Dermis microvascular lymphatic vessel endothelial cell (primary cell): ENCODE results near the gene EVI5L. TPM values are rescaled to one million over a fixed set of nuclear protein-coding genes. Genes with fewer than 3 reads are reported as not detected.
"Not testable (repeated sequence)": the region's sequence is repeated elsewhere in the genome, so short reads cannot be mapped to it uniquely, and the experiment has no call there.

Experiments
- DNase-seq, 2 donors: peaks; one replicate each; pipeline versions ENCODE4 v3.0.0 to v3.0.0-alpha.2; 2010; ENCODE audit warnings: low read depth in 2 of 2
- total RNA-seq: library from RNA; depleted of rRNA; stranded (reverse); fragments of >200 nt; gene quantifications from 2 replicates; pipeline ENCODE4 v1.2.1, GENCODE V29; 2014

EVI5L gene
- total RNA-seq, 1 donor from 2014 or later, result 6.2 TPM

GRCh38 chr19:7845390-7846154 lies 15.6 kb downstream of the EVI5L start:
- DNase-seq, result no peak

GRCh38 chr19:7846155-7846646 lies 16.2 kb downstream of the EVI5L start:
- DNase-seq, result no peak

GRCh38 chr19:7847664-7848063 lies 17.6 kb downstream of the EVI5L start:
- no peak for DNase-seq

GRCh38 chr19:7848779-7849457 lies 18.9 kb downstream of the EVI5L start:
- no peak for DNase-seq

GRCh38 chr19:7849631-7849999 lies 19.6 kb downstream of the EVI5L start:
- no peak for DNase-seq

GRCh38 chr19:7850000-7850813 lies 20.2 kb downstream of the EVI5L start:
- no peak for DNase-seq

- no peak for DNase-seq
These were observed 21.1 kb downstream of the EVI5L start for GRCh38 chr19:7850945-7851622.

GRCh38 chr19:7851623-7852500 lies 21.8 kb downstream of the EVI5L start:
- no peak for DNase-seq

- DNase-seq, result peak in 1 of 2 donors; percentile 72
These were observed 23.1 kb downstream of the EVI5L start for GRCh38 chr19:7852851-7853769.

GRCh38 chr19:7853770-7854128 lies 23.7 kb downstream of the EVI5L start:
- no peak for DNase-seq

- no peak for DNase-seq
These were observed 25.5 kb downstream of the EVI5L start for GRCh38 chr19:7855426-7856108.

- no peak for DNase-seq
These were observed 26.1 kb downstream of the EVI5L start for GRCh38 chr19:7856109-7856591.

GRCh38 chr19:7856679-7857663 lies 27.0 kb downstream of the EVI5L start:
- no peak for DNase-seq

- DNase-seq, result no peak
These were observed 27.7 kb downstream of the EVI5L start for GRCh38 chr19:7857727-7858108.

- no peak for DNase-seq
These were observed 28.2 kb downstream of the EVI5L start for GRCh38 chr19:7858109-7858770.

GRCh38 chr19:7859087-7859486 lies 29.1 kb downstream of the EVI5L start:
- not testable (repeated sequence) for DNase-seq
